ENCODE measurements around the gene GP1BA.

GRCh38 chr17:4971826-4972225, 39.7 kb downstream of the GP1BA start:
- TF ChIP-seq CTCF (IDR thresholded peaks at IDR 0.05) (no peak), POLR2A (IDR thresholded peaks at IDR 0.05) (no peak)
